GM21576 (cell line): Measurements from ENCODE around the gene SPECC1.

ENCODE experiments used
- ATAC-seq: cut with Tn5 transposase; IDR thresholded peaks from one replicate; pipeline ENCODE4 v1.9.1; 2021; ENCODE audit warnings: mild to moderate bottlenecking, moderate library complexity; ENCODE audit not compliant: unreplicated experiment

Gene SPECC1

GRCh38 chr17:20200865-20201458 lies 191.8 kb downstream of the SPECC1 start:
- ATAC-seq: no peak

GRCh38 chr17:20202141-20202621 lies 193.0 kb downstream of the SPECC1 start:
- ATAC-seq: no peak

- no peak for ATAC-seq
These were observed 193.9 kb downstream of the SPECC1 start for GRCh38 chr17:20203018-20203417.

- ATAC-seq: no peak
These were observed 194.7 kb downstream of the SPECC1 start for GRCh38 chr17:20203761-20204263.

GRCh38 chr17:20205609-20206008 lies 196.4 kb downstream of the SPECC1 start:
- no peak for ATAC-seq

- no peak for ATAC-seq
These were observed 196.9 kb downstream of the SPECC1 start for GRCh38 chr17:20206068-20206467.

- ATAC-seq: no peak
These were observed 197.4 kb downstream of the SPECC1 start for GRCh38 chr17:20206591-20206990.

GRCh38 chr17:20207262-20207985 lies 198.3 kb downstream of the SPECC1 start:
- ATAC-seq: no peak

GRCh38 chr17:20208717-20209116 lies 199.6 kb downstream of the SPECC1 start:
- ATAC-seq: no peak

GRCh38 chr17:20210180-20210579 lies 201.0 kb downstream of the SPECC1 start:
- ATAC-seq: no peak

- ATAC-seq: no peak
These were observed 201.5 kb downstream of the SPECC1 start for GRCh38 chr17:20210614-20211013.

GRCh38 chr17:20211246-20211645 lies 202.1 kb downstream of the SPECC1 start:
- ATAC-seq: no peak

- ATAC-seq: no peak
These were observed 204.3 kb downstream of the SPECC1 start for GRCh38 chr17:20213449-20213848.

- ATAC-seq: no peak
These were observed 205.6 kb downstream of the SPECC1 start for GRCh38 chr17:20214794-20215193.

GRCh38 chr17:20216154-20216815 lies 207.1 kb downstream of the SPECC1 start:
- ATAC-seq: no peak

GRCh38 chr17:20216853-20217252 lies 207.7 kb downstream of the SPECC1 start:
- no peak for ATAC-seq

- no peak for ATAC-seq
These were observed 208.5 kb downstream of the SPECC1 start for GRCh38 chr17:20217677-20218076.

- ATAC-seq: no peak
These were observed 209.1 kb downstream of the SPECC1 start for GRCh38 chr17:20218272-20218671.

- ATAC-seq: no peak
These were observed 214.7 kb downstream of the SPECC1 start for GRCh38 chr17:20223808-20224328.

GRCh38 chr17:20224379-20224778 lies 215.2 kb downstream of the SPECC1 start:
- ATAC-seq: no peak
